GM13976 (cell line): ENCODE measurements around the gene OIT3.
"Not testable (repeated sequence)": the region's sequence is repeated elsewhere in the genome, so short reads cannot be mapped to it uniquely, and the experiment has no call there.

Experiments used
- DNase-seq: peaks from one replicate; pipeline ENCODE4 v3.0.0; 2012; ENCODE audit warnings: low spot score
- CTCF ChIP-seq: IDR thresholded peaks from 2 replicates; pipeline ENCODE4 v1.5.1; 2012; ENCODE audit warnings: borderline replicate concordance, mild to moderate bottlenecking; ENCODE audit not compliant: insufficient read depth; ENCODE audit errors: extremely low read depth, missing control alignments, control extremely low read depth
- in situ Hi-C: fragments of 300-500 bp; cut with MboI; formaldehyde crosslinking; loops from one replicate; pipeline ENCODE4 v1.12.0; 2022; ENCODE audit warnings: low sequenced_read_pairs, mixed read lengths, inconsistent platforms; ENCODE audit not compliant: unreplicated experiment

Gene OIT3

GRCh38 chr10:72890086-72890485, 3.5 kb upstream of the OIT3 start:
- in situ Hi-C loops: no loop called here
- TF ChIP-seq CTCF: no peak
- no peak for DNase-seq

GRCh38 chr10:72895236-72895850, 1.8 kb downstream of the OIT3 start:
- in situ Hi-C loops: no loop called here
- DNase-seq: no peak
- no peak for TF ChIP-seq CTCF

DNA sequence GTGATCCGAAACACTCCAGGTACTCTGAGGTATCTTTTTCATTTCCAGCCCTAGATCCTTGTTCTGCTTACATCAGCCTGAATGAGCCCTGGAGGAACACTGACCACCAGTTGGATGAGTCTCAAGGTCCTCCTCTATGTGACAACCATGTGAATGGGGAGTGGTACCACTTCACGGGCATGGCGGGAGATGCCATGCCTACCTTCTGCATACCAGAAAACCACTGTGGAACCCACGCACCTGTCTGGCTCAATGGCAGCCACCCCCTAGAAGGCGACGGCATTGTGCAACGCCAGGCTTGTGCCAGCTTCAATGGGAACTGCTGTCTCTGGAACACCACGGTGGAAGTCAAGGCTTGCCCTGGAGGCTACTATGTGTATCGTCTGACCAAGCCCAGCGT, 5.1 kb downstream of the OIT3 start:
- TF ChIP-seq CTCF: no peak
- in situ Hi-C loops: no loop called here
- DNase-seq: no peak

GRCh38 chr10:72899545-72899944, 6.0 kb downstream of the OIT3 start:
- no peak for TF ChIP-seq CTCF
- DNase-seq: no peak
- in situ Hi-C loops: no loop called here

GRCh38 chr10:72903941-72904446, 10.5 kb downstream of the OIT3 start:
- DNase-seq, in situ Hi-C loops: not testable (repeated sequence)

GRCh38 chr10:72904806-72905205, 11.3 kb downstream of the OIT3 start:
- in situ Hi-C loops: no loop called here
- DNase-seq: no peak
- no peak for TF ChIP-seq CTCF

DNA sequence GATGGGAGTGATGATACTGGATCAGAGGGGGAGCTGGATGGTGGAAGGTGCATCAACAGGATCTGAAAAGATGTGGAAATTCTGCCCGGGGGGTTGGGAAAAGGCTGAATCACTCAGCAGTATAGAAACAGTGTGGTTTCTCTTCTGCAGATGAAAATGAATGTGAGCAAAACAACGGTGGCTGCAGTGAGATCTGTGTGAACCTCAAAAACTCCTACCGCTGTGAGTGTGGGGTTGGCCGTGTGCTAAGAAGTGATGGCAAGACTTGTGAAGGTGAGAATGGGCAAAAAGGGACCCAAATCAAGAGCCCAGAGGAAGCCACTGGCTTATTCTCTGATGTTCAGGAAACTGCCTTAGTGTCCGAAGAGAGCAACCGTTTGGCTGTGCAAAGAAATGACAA, 12.9 kb downstream of the OIT3 start:
- DNase-seq: no peak
- in situ Hi-C loops: no loop called here
- no peak for TF ChIP-seq CTCF
